GM20431 (cell line): ENCODE data around the gene FSD1.
"Not testable (repeated sequence)": the region's sequence is repeated elsewhere in the genome, so short reads cannot be mapped to it uniquely, and the experiment has no call there.

Experiments used
- in situ Hi-C: fragments of 300-500 bp; cut with MseI, MboI; formaldehyde crosslinking; loops from one replicate; pipeline ENCODE4 v1.15.0; 2020; ENCODE audit warnings: low sequenced_read_pairs; ENCODE audit not compliant: unreplicated experiment

FSD1 gene

GRCh38 chr19:4284176-4284958 lies 20.0 kb upstream of the FSD1 start:
- in situ Hi-C loops, result no loop called here

- in situ Hi-C loops, result no loop called here
Measured at GRCh38 chr19:4284974-4285373, 19.4 kb upstream of the FSD1 start.

DNA sequence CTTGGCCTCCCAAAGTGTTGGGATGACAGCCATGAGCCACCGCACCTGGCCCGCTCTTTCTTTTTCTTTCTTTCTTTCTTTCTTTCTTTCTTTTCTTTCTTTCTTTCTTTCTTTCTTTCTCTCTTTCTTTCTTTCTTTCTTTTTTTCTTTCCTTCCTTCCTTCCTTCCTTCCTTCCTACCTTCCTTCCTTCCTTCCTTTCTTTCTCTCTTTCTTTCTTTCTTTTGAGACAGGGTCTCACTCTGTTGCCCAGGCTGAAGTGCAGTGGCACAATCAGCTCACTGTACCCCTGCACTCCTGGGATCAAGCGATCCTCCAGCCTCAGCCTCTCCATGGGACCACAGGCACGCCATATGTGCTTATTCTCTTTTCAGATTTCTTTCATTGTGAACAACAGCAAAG lies 18.3 kb upstream of the FSD1 start:
- in situ Hi-C loops, result not testable (repeated sequence)

GRCh38 chr19:4288091-4288777 lies 16.2 kb upstream of the FSD1 start:
- in situ Hi-C loops, result no loop called here

GRCh38 chr19:4291184-4291732 lies 13.1 kb upstream of the FSD1 start:
- in situ Hi-C loops, result no loop called here

- in situ Hi-C loops, result no loop called here
Measured at GRCh38 chr19:4292515-4292914, 11.9 kb upstream of the FSD1 start.

DNA sequence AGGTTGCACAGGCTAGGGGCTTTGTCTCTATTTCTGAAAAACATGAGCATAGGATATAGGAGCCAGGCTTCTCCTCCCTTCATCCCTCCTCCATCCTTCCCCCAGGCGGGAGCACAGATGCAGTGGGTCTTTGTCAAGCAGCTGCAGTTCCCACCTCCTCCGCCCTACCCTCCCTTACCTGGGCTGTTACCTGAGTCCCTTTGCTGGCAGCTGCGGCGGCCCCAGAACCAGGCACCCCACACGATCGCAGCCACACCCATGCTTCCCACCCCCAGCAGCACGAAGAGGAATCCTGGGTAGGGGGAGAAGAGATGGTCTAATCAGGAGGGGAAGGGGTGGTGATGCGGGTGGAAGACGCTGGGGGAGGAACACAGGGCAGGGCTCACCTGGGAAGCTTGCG lies 10.0 kb upstream of the FSD1 start:
- in situ Hi-C loops, result no loop called here

DNA sequence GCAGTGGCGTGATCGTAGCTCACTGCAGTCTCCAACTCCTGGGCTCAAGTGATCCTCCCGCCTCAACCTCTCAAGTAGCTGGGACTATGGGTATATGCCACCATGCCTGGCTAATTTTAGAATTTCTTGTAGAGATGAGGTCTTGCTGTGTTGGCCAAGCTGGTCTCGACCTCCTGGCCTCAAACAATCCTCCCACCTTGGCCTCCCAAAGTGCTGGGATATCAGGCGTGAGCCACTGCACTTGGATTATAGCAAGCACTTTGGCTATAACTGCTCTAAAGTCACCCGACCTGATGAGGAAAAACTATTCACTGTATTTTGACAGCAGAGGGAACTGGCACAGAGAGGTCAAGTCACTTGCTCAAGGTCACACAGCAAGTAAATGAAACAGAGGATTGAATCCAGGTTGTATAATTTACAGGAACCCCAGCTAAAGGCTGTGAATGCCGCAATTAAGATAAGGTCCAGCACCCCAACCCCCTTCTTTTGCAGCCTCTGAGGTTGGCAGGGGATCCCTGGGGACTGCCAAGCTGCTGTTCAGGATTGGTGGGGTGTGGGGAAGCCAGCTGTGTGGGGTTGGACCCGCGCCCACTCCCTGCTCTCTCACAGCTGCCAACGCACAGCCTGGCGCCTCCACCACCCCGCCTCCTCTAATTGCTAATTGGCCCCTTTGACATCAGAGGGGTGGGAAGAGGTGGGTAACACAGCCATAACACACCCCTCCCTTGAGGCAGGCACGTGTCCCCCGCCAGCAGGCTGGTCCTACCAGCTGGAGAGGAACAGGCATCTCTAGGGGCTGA lies 8.2 kb upstream of the FSD1 start:
- in situ Hi-C loops, result no loop called here

- in situ Hi-C loops, result no loop called here
Measured at GRCh38 chr19:4297901-4298809, 6.2 kb upstream of the FSD1 start.

DNA sequence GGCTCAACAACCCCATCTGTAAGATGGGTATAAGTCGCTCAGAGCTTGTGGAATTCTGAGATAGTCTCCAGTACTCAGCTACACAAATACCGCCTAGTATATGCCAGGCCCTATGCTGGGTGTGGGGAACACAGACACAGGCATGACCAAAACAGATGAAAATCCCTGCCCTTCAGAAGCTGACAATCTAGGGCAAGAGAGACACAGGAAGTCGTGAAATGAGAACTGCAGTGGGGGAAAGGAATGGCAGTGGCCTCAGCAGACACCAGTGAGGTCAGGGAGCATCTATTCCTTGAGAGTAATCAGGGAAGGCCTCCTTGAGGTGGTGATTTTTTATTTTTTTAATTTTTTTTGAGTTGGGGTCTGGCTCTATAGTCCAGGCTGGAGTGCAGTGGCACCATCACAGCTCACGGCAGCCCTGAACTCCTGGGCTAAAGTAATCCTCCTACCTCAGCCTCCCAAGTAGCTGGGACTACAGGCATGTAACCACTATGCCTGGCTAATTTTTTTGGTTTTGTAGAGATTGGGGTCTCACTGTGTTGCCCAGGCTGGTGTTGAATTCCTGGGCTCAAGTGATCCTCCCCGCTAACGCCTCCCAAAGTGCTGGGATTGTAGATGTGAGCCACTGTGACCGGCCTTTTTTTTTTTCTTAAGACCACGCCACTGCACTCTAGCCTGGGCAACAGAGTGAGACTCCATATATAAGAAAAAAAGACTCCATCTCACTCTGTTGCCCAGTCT lies 5.4 kb upstream of the FSD1 start:
- in situ Hi-C loops, result no loop called here

DNA sequence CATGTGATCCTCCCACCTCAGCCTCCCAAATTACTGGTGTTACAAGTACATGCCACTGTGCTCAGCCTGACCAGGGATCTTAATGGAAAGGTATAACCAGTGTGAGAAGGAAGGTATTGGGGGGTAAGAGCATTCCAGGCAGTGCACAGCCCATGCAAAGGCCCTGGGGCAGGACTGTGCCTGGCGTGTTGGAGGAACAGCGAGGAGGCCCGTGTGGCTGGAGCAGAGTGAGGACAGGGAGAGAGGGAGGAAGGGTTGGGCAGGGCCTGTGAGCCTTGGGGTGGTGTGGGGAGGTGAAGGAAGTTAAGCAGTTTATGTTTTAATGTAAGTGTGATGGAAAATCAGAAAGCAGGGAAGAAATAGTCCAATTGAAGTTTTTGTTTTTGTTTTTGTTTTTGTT lies 3.8 kb upstream of the FSD1 start:
- in situ Hi-C loops, result no loop called here

DNA sequence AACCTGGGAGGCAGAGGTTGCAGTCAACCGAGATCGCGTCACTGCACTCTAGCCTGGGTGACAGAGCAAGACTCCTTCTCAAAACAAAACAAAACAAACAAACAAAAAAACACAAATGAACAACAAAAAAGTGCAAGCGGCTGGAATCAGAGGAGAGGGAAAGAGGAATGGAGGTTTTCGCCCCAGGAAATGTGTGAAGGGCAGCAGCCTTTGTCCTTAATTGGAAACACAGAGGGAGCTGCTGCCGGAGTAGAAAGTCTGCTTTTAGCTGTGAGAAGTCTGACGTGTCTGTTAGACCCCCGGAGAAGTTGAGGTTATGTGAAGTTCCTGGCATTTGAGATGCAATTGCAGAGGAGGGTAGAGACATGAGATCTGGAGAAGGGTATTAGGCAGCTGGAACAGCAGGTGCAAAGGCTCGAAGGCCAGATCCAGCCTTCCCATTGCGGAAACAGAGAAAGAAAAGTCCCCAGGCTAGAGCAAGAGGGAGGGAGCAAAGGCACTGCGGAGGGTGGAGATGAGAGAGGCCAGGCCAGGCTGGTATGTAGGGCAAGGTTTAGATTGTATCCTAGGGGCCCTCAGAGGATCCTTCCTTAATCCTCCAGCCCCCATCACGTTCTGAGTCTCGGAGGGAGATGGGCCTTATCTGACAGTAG lies 2.7 kb upstream of the FSD1 start:
- in situ Hi-C loops, result no loop called here

DNA sequence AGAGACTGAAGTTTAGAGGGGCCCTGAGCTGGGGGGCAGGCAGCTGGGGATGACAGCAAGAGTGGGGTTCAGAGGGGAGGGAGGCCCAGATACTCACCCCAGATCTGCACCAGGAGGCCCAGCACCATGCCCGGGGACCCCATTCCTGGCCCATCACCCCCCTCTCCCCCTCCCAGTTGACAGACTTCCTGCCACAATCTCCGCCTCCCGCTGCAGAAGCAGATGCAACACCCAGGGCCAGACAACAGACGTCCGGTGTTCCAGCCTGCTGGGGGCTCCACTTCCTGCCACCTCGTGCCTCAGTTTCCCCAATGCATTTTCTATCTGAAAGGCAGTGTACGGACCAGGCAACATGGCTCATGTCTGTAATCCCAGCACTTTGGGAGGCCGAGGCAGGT lies 2.2 kb upstream of the FSD1 start, which contains the start of gene TMIGD2:
TSS of gene TMIGD2 (minus strand) at position 147 of the 398 bp plus-strand sequence. CDS start at position 143, 4 bp downstream.
- in situ Hi-C loops, result no loop called here

GRCh38 chr19:4303819-4304537 lies 420 bp upstream of the FSD1 start:
- in situ Hi-C loops, result no loop called here

DNA sequence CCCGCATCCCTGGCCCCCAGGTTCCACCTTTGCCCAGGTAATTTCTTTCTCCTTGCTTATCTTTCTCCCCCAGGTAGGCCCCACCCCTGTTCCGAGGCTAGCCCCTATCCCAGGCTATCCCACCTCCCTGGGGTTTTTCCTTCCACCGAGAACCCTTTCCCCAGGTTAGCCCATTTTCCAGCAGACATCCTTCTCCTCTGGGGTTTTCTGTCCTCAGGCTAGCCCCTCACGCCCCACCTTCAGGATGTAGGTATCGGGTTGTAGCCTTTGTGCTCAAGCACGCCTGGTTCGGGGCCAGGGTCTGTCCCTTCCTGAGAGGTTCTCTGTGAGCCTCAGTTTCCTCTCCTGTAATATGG lies 837 bp downstream of the FSD1 start:
- in situ Hi-C loops, result no loop called here

GRCh38 chr19:4305659-4306058 lies 1.3 kb downstream of the FSD1 start:
- in situ Hi-C loops, result no loop called here

DNA sequence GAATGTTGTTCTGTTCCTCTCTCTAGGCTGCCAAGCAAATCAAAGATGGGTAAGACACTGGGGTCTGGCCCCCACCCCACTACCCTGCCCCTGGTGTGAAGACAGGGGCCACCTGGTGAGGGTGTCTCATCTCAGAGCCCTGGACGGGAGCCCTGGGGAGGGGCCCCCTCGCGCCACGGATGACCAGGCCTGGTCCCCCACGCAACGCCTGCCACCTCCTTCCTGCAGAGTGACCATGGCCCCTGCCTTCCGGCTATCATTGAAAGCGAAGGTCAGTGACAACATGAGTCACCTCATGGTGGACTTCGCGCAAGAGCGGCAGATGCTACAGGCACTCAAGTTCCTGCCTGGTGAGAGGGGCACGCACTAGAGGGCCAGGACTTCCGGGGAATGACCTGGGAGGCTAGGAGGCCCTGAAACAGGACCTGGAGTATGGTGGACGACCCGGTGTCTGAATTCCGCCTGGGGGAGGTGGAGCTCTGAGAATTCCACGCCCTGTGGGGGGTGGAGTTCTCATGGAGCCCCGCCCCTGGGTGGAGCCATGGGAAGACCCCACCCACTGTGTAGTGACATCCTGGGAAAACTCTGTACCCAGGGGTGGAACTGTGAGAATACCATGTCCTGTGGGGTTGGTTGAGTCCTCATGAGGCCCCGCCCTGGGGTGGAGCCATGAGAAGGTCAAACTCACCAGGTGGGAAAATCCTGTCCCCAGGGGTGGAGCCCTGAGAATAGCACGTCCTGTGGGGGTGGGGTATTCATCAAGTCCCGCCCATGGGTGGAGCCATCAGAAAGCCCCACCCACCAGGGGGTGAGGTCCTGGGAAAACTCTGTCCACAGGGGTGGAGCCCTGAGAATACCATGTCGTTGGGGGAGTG lies 6.1 kb downstream of the FSD1 start:
- in situ Hi-C loops, result no loop called here
